SU-DHL-6 (cell line): ENCODE data around the gene LPCAT1.

ENCODE experiments used
- H2AFZ ChIP-seq: fragments of 200-600 bp; sonication (generic); 2 replicates; pipeline ENCODE4 v1.6.1; 2014; ENCODE audit warnings: low read depth, mild to moderate bottlenecking, moderate library complexity, mixed read lengths, antibody characterized with exemption, low read length; ENCODE audit not compliant: severe bottlenecking
- H3F3A ChIP-seq: fragments of 200-600 bp; shearing (Covaris generic); 2 replicates; pipeline ENCODE4 v1.6.0; 2016; ENCODE audit warnings: antibody characterized with exemption, mild to moderate bottlenecking; ENCODE audit not compliant: insufficient read depth
- H3K27ac ChIP-seq: fragments of 200-600 bp; sonication (generic); 2 replicates; pipeline ENCODE4 v1.5.1; 2016; ENCODE audit warnings: low read depth, mild to moderate bottlenecking, low read length, moderate library complexity, mixed read lengths
- H3K27me3 ChIP-seq: fragments of 200-600 bp; sonication (generic), shearing (Covaris generic); 2 replicates; pipeline ENCODE4 v1.6.0; 2014; ENCODE audit warnings: mild to moderate bottlenecking, low read length
- H3K36me3 ChIP-seq: fragments of 200-600 bp; sonication (generic); 2 replicates; pipeline ENCODE4 v1.6.1; 2014; ENCODE audit warnings: mild to moderate bottlenecking, low read length, mixed read lengths
- H3K4me2 ChIP-seq: fragments of 300-600, 200-600 bp; shearing (Covaris generic), sonication (generic); 2 replicates; pipeline ENCODE4 v1.6.0; 2014; ENCODE audit warnings: low read length, low read depth, mild to moderate bottlenecking; ENCODE audit not compliant: poor library complexity, severe bottlenecking
- H3K4me3 ChIP-seq: fragments of 200-600 bp; sonication (generic); 2 replicates; pipeline ENCODE4 v1.5.1; 2014; ENCODE audit warnings: antibody characterized with exemption, low read length, mild to moderate bottlenecking, mixed read lengths; ENCODE audit not compliant: insufficient read depth, poor library complexity, severe bottlenecking
- H3K79me2 ChIP-seq: fragments of 200-600 bp; sonication (generic); 2 replicates; pipeline ENCODE4 v1.6.1; 2014; ENCODE audit warnings: mild to moderate bottlenecking, low read length, moderate library complexity; ENCODE audit not compliant: insufficient read depth
- H3K9ac ChIP-seq: fragments of 200-600 bp; sonication (generic); 2 replicates; pipeline ENCODE4 v1.7.0; 2014; ENCODE audit warnings: mild to moderate bottlenecking, low read length
- H3K9me2 ChIP-seq: fragments of 200-600 bp; sonication (generic); replicated peaks from 2 replicates; pipeline ENCODE4 v1.6.1; 2014; ENCODE audit warnings: low read length; ENCODE audit not compliant: insufficient read depth
- H3K9me3 ChIP-seq: fragments of 200-600 bp; sonication (generic); 2 replicates; pipeline ENCODE4 v1.6.1; 2014; ENCODE audit warnings: low read length, mixed read lengths; ENCODE audit not compliant: insufficient read depth
- H4K20me1 ChIP-seq: fragments of 200-600 bp; sonication (generic); 2 replicates; pipeline ENCODE4 v1.6.1; 2014; ENCODE audit warnings: low read depth, mild to moderate bottlenecking, antibody characterized with exemption, low read length, moderate library complexity, mixed read lengths
- CTCF ChIP-seq: fragments of 200-600 bp; sonication (generic); IDR thresholded peaks from one replicate; pipeline ENCODE4 v1.5.1; 2017; ENCODE audit warnings: antibody characterized with exemption, mild to moderate bottlenecking, low read length, moderate library complexity; ENCODE audit not compliant: insufficient read depth, poor library complexity, severe bottlenecking
- EZH2phosphoT487 ChIP-seq: fragments of 200-600 bp; sonication (generic), shearing (Covaris generic); conservative IDR thresholded peaks from 2 replicates; pipeline ENCODE4 v1.6.1; 2018; ENCODE audit warnings: mild to moderate bottlenecking, antibody characterized with exemption, low read length, moderate library complexity, mixed read lengths

The LPCAT1 gene

GRCh38 chr5:1525624-1526189, 1.9 kb upstream of the LPCAT1 start:
- H3K9me3 ChIP-seq: no peaks in the 10 kb centered on the region
- H3K4me2 ChIP-seq: peak overlapping the region; percentile 11
- no peaks in the 10 kb centered on the region for H3K9me2 ChIP-seq
- no peak overlapping the region for H3K27ac ChIP-seq
- H3K36me3 ChIP-seq: 0 out of 2 replicates have a peak, but pooled peaks cover 2% of the 10 kb centered on the region
- H2AFZ ChIP-seq: no peak overlapping the region
- H3K27me3 ChIP-seq: no peaks in the 10 kb centered on the region
- peaks cover 26% of the 10 kb centered on the region for H3K79me2 ChIP-seq
- no peak for TF ChIP-seq CTCF
- no peak for TF ChIP-seq EZH2phosphoT487
- H4K20me1 ChIP-seq: no peaks in the 10 kb centered on the region
- no peak overlapping the region for H3K4me3 ChIP-seq
- H3K9ac ChIP-seq: no peak overlapping the region; the same call in 1 of the 2 replicates
- H3F3A ChIP-seq: no peaks in the 10 kb centered on the region

GRCh38 chr5:1524799-1525623, 1.3 kb upstream of the LPCAT1 start:
- no peaks in the 10 kb centered on the region for H3K9me3 ChIP-seq
- peaks cover 31% of the 10 kb centered on the region for H3K79me2 ChIP-seq
- no peaks in the 10 kb centered on the region for H3K9me2 ChIP-seq
- H3K36me3 ChIP-seq: 0 out of 2 replicates have a peak, but pooled peaks cover 2% of the 10 kb centered on the region
- TF ChIP-seq EZH2phosphoT487: no peak
- TF ChIP-seq CTCF: no peak
- no peaks in the 10 kb centered on the region for H4K20me1 ChIP-seq
- no peak overlapping the region for H3K4me3 ChIP-seq
- H3K9ac ChIP-seq: peak overlapping the region; percentile 89; the same call in 1 of the 2 replicates
- H3K27ac ChIP-seq: no peak overlapping the region
- peak overlapping the region; percentile 51 for H3K4me2 ChIP-seq
- no peak overlapping the region for H2AFZ ChIP-seq
- no peaks in the 10 kb centered on the region for H3K27me3 ChIP-seq
- no peaks in the 10 kb centered on the region for H3F3A ChIP-seq

- Histone ChIP-seq H3K27ac (peak overlapping the region; percentile 40; the same call in 1 of the 2 replicates), H4K20me1 (no peaks in the 10 kb centered on the region), H3K79me2 (peaks cover 35% of the 10 kb centered on the region), H3K4me3 (peak overlapping the region; percentile 82), H3K9me3 (no peaks in the 10 kb centered on the region), H3F3A (no peaks in the 10 kb centered on the region), H3K4me2 (peak overlapping the region; percentile 51), H3K9ac (peak overlapping the region; percentile 89), H2AFZ (peak overlapping the region; percentile 24), H3K9me2 (no peaks in the 10 kb centered on the region), H3K36me3 (0 out of 2 replicates have a peak, but pooled peaks cover 2% of the 10 kb centered on the region), H3K27me3 (no peaks in the 10 kb centered on the region)
- TF ChIP-seq EZH2phosphoT487 (no peak), CTCF (no peak)
These were observed 680 bp upstream of the LPCAT1 start for GRCh38 chr5:1524481-1524798.
